IPS DF 4.7 (cell line): ENCODE data around the gene HRH1.

Source experiments
- DNase-seq: peaks from one replicate; pipeline ENCODE4 v3.0.0-alpha.2; 2013; ENCODE audit warnings: low spot score; ENCODE audit errors: extremely low read depth

Gene HRH1

DNA sequence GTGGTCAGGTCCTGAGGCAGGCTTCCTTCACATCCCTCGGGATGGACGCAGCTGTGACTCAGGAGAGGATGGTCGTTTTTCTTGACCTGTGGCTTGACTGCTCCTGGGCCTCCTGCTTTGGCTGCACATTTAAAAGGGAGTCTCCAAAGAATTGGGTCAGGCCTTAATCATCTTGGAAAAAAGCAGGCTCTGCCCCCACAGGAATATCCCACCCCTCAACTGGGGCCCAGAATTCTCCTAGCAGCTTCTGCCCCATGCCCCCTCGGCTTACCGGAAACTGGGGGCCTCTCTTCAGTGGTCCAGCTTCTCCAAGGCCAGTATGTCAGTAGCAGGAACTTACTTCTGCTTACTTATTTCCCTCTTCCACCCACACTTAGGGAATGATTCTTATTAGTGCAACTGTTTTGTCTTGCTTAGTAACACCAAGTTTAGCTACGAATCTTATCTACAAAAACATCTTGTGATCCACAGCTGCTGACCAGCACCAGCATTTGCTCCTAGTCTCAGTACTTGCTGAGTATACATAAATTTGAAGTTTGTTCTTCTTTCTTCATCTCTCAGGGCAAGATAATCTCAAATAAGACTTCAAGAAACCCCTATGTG, 153.6 kb downstream of the HRH1 start:
- no peak for DNase-seq

GRCh38 chr3:11310258-11310657, 156.0 kb downstream of the HRH1 start:
- no peak for DNase-seq

GRCh38 chr3:11312166-11312565, 157.9 kb downstream of the HRH1 start:
- DNase-seq: no peak
